ENCODE data around the gene FAM20A. TPM values are rescaled to one million over a fixed set of nuclear protein-coding genes. Genes with fewer than 3 reads are reported as not detected.
"Not testable (repeated sequence)": the region's sequence is repeated elsewhere in the genome, so short reads cannot be mapped to it uniquely, and the experiment has no call there.

The FAM20A gene
- total RNA-seq, 1 donor from 2014 or later: 0.37 TPM

DNA sequence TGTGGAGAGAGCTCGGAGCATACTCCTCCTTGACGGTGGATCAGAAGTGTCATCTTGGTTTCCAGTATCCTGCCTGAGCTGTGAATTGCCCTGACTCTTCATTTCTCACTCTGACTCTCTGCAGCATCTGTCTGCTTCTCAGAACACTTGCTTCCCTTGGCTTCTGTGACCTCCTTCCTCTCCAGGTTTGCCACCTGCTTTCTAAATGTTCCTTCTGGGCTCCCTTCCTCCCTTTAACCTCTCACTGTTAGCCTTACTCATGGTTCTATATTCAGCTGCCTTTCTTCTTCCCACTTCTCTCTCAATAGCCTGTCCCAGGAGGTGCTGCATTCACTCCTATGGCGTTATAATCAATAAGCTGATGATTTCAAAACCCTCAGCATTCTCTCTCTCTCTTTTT lies 100.1 kb downstream of the FAM20A start:
- H3K4me3 Mint-ChIP-seq (ENCODE audit: unreplicated experiment): no peak overlapping the region
- no peak overlapping the region for H3K27ac Mint-ChIP-seq (ENCODE audit: unreplicated experiment)
- H3K4me1 Mint-ChIP-seq (ENCODE audit: low read depth, unreplicated experiment): peaks cover 2% of the 10 kb centered on the region
- H3K27me3 Mint-ChIP-seq (ENCODE audit: unreplicated experiment): peaks cover 3% of the 10 kb centered on the region
- H3K36me3 Mint-ChIP-seq (ENCODE audit: unreplicated experiment): no peaks in the 10 kb centered on the region
- H3K9me3 Mint-ChIP-seq (ENCODE audit: unreplicated experiment): peaks cover 2% of the 10 kb centered on the region
- no peak for DNase-seq
- TF ChIP-seq, protein P1, sequence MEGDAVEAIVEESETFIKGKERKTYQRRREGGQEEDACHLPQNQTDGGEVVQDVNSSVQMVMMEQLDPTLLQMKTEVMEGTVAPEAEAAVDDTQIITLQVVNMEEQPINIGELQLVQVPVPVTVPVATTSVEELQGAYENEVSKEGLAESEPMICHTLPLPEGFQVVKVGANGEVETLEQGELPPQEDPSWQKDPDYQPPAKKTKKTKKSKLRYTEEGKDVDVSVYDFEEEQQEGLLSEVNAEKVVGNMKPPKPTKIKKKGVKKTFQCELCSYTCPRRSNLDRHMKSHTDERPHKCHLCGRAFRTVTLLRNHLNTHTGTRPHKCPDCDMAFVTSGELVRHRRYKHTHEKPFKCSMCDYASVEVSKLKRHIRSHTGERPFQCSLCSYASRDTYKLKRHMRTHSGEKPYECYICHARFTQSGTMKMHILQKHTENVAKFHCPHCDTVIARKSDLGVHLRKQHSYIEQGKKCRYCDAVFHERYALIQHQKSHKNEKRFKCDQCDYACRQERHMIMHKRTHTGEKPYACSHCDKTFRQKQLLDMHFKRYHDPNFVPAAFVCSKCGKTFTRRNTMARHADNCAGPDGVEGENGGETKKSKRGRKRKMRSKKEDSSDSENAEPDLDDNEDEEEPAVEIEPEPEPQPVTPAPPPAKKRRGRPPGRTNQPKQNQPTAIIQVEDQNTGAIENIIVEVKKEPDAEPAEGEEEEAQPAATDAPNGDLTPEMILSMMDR (IDR thresholded peaks at IDR 0.05; ENCODE audit: partially characterized antibody, unreplicated experiment): no peak

DNA sequence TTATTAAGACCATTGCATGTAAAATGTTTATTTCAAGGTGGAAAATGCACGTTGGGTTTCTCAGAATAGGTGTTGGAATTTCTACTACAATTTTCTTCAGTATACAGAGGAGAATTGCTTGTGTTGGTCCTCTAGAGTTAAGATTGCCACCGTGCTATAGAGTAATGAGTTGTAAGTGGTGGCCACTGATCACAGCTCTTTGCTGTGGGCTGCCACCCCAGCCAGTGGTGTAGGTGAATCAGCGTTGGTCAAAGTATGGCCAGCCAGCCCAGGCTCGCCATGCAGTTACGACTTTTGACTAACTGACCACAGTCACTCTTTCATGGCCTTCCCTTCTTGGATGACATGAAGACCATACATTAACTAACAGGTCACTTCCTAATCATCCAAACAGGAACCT lies 101.6 kb downstream of the FAM20A start:
- Mint-ChIP-seq H3K27ac (ENCODE audit: unreplicated experiment) (no peak overlapping the region), H3K4me3 (ENCODE audit: unreplicated experiment) (no peak overlapping the region), H3K9me3 (ENCODE audit: unreplicated experiment) (peaks cover 6% of the 10 kb centered on the region), H3K27me3 (ENCODE audit: unreplicated experiment) (peaks cover 3% of the 10 kb centered on the region), H3K36me3 (ENCODE audit: unreplicated experiment) (no peaks in the 10 kb centered on the region), H3K4me1 (ENCODE audit: low read depth, unreplicated experiment) (peaks cover 2% of the 10 kb centered on the region)
- DNase-seq: no peak
- TF ChIP-seq, protein P1 (IDR thresholded peaks at IDR 0.05; ENCODE audit: partially characterized antibody, unreplicated experiment): no peak

GRCh38 chr17:68498479-68499326 lies 102.5 kb downstream of the FAM20A start:
- no peaks in the 10 kb centered on the region for H3K36me3 Mint-ChIP-seq (ENCODE audit: unreplicated experiment)
- H3K27ac Mint-ChIP-seq (ENCODE audit: unreplicated experiment): no peak overlapping the region
- H3K4me1 Mint-ChIP-seq (ENCODE audit: low read depth, unreplicated experiment): peaks cover 2% of the 10 kb centered on the region
- H3K4me3 Mint-ChIP-seq (ENCODE audit: unreplicated experiment): no peak overlapping the region
- TF ChIP-seq, protein P1 (IDR thresholded peaks at IDR 0.05; ENCODE audit: partially characterized antibody, unreplicated experiment): no peak
- no peak for DNase-seq
- H3K27me3 Mint-ChIP-seq (ENCODE audit: unreplicated experiment): peaks cover 3% of the 10 kb centered on the region
- peaks cover 5% of the 10 kb centered on the region for H3K9me3 Mint-ChIP-seq (ENCODE audit: unreplicated experiment)

DNA sequence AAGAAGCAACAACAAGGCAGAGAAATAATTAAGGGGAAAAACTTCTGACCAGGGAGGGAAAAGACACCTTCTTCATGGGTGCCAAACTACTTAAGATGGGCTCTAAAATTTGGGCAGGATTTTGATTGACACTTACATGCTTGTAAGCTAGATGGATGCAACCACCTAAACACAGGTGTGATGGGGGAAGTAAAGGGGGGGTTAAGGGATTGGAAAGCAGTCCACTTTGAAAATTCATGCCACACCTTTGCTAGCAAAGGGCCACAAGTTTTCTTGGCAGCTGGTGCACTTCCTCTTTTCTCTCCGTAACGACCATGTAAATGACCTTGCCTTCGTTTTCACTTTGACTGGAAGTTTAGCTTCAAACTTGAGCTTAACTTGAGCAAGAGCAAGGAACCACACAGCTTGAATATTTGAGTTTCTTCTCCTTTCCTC lies 103.3 kb downstream of the FAM20A start:
- peaks cover 5% of the 10 kb centered on the region for H3K9me3 Mint-ChIP-seq (ENCODE audit: unreplicated experiment)
- DNase-seq: no peak
- no peak overlapping the region for H3K4me3 Mint-ChIP-seq (ENCODE audit: unreplicated experiment)
- peaks cover 2% of the 10 kb centered on the region for H3K4me1 Mint-ChIP-seq (ENCODE audit: low read depth, unreplicated experiment)
- peaks cover 3% of the 10 kb centered on the region for H3K27me3 Mint-ChIP-seq (ENCODE audit: unreplicated experiment)
- H3K36me3 Mint-ChIP-seq (ENCODE audit: unreplicated experiment): no peaks in the 10 kb centered on the region
- TF ChIP-seq, protein P1 (IDR thresholded peaks at IDR 0.05; ENCODE audit: partially characterized antibody, unreplicated experiment): no peak
- no peak overlapping the region for H3K27ac Mint-ChIP-seq (ENCODE audit: unreplicated experiment)

GRCh38 chr17:68495081-68495480 lies 106.1 kb downstream of the FAM20A start:
- H3K27ac Mint-ChIP-seq (ENCODE audit: unreplicated experiment): no peak overlapping the region

GRCh38 chr17:68492394-68493054 lies 108.6 kb downstream of the FAM20A start:
- not testable (repeated sequence) for H3K36me3 Mint-ChIP-seq (ENCODE audit: unreplicated experiment); H3K4me1 Mint-ChIP-seq (ENCODE audit: low read depth, unreplicated experiment); H3K4me3 Mint-ChIP-seq (ENCODE audit: unreplicated experiment); H3K27ac Mint-ChIP-seq (ENCODE audit: unreplicated experiment); H3K9me3 Mint-ChIP-seq (ENCODE audit: unreplicated experiment); H3K27me3 Mint-ChIP-seq (ENCODE audit: unreplicated experiment); DNase-seq

More at GRCh38 chr17:68495081-68495480, 106.1 kb downstream of the FAM20A start:
- H3K4me3 Mint-ChIP-seq (ENCODE audit: unreplicated experiment): no peak overlapping the region
- no peaks in the 10 kb centered on the region for H3K36me3 Mint-ChIP-seq (ENCODE audit: unreplicated experiment)
- TF ChIP-seq, protein P1 (IDR thresholded peaks at IDR 0.05; ENCODE audit: partially characterized antibody, unreplicated experiment): no peak
- H3K9me3 Mint-ChIP-seq (ENCODE audit: unreplicated experiment): peaks cover 5% of the 10 kb centered on the region
- no peak for DNase-seq
- peaks cover 3% of the 10 kb centered on the region for H3K27me3 Mint-ChIP-seq (ENCODE audit: unreplicated experiment)
- no peaks in the 10 kb centered on the region for H3K4me1 Mint-ChIP-seq (ENCODE audit: low read depth, unreplicated experiment)

Measured in glutamatergic neuron (in vitro differentiated cells).